NCI-H774 (cell line): ENCODE data around the gene URAD.
A peak's percentile ranks its signal among the peaks of the same experiment; 100 is the strongest.
"Not testable (repeated sequence)": the region's sequence is repeated elsewhere in the genome, so short reads cannot be mapped to it uniquely, and the experiment has no call there.

Experiments used
- DNase-seq: peaks from one replicate; lab custom pipeline; 2025; lab: John Stamatoyannopoulos, UW

Gene URAD

DNA sequence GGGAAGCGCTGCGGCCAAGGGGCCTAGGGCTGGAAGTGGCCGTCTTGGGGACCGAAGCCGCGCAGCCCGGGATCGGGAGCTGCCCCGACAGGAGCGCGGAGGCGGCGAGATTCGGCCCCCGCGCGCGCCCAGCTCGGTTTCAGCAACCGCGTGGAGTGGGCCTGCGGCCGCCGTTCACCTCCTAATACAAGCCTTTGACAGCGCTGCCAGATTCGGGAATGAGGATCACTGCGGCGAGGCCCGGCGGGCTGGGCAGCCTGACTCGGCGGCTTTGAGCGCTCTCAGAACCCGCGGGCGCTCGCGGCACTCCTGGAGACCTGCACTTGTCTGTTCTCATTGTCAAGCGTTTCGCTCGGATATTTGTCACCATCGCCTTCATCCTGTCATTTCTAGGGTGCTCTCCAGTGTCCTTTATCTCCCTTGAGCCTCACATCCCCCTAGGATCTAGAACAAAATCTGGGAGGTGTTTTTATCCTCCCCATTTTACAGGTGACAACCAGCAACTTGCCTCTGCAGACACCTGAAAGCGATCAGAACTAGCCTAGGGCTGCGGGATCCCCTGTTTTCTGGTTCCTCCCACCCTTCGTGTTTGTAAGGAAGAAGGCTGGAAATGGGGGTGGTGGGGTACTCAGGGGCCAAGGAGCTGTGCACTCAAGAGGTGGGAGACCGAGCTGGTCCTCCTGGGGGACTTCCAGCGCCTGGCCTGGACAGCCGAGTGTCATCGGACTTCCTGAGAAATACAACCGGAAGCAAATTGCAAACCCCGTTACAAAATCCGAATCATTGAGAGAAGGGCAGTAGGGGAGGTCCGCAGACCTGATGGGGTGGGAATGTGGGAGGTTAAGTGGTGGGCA lies 17.9 kb downstream of the URAD start:
- DNase-seq, result no peak

DNA sequence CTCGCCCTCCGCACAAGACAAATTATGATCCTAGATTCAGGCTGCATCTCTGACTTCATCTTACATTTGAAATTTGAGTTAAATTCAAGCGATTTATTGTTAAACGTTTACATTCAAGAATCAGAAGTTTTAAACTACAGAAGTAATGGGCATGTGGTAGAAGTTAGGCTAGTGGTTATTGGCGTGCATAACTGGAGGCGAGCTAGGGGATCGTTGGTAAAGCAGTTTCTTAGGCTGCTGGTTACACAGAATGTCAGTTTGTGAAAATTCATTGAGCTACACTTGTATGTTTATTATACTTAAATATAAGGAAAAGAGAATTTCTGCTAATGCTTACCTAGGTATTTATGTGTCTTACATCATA lies 18.6 kb downstream of the URAD start:
- DNase-seq, result no peak

DNA sequence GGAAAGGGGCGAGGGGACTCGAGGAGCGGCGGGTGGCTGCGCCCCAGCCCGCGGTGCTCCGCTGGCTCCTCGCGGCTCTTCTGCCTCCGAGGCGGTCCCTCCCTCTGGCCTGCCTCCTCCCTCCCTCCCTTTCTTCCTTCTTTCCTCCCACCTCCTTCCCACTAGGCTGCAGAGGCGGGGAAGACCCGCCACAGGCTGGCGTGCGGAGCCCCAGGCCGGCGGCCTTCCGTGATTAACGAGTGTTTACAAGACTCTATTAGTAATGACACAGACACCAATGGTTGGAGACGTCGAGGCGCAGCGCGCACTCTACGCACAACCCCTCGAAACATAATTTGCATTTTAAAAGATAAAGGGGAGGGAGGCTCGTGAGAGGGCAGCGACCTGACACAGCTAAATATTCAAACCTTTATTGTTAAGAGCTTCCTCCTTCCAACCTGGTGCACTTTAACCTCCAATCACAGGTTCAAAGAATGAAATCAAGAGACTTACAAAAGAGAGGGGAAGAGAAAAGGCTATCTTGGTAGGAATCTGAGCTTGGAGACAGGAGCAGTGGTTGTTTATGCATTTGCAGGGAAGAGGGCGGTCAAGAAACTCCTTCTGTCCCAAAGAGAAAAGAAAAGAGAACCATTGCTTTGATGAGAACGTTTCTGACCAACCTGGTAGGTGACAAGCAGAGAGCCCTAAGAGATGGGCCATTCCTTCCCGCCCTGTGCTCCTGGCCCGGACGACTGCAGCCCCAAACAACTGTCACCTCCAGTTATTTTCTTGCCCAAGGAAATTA lies 19.2 kb downstream of the URAD start, which contains the start of gene CDX2:
Gene CDX2 (minus strand): TSS at position 234 of the 784 bp plus-strand sequence. CDS start 309 bp downstream, outside the sequence.
- peak; percentile 13 for DNase-seq

DNA sequence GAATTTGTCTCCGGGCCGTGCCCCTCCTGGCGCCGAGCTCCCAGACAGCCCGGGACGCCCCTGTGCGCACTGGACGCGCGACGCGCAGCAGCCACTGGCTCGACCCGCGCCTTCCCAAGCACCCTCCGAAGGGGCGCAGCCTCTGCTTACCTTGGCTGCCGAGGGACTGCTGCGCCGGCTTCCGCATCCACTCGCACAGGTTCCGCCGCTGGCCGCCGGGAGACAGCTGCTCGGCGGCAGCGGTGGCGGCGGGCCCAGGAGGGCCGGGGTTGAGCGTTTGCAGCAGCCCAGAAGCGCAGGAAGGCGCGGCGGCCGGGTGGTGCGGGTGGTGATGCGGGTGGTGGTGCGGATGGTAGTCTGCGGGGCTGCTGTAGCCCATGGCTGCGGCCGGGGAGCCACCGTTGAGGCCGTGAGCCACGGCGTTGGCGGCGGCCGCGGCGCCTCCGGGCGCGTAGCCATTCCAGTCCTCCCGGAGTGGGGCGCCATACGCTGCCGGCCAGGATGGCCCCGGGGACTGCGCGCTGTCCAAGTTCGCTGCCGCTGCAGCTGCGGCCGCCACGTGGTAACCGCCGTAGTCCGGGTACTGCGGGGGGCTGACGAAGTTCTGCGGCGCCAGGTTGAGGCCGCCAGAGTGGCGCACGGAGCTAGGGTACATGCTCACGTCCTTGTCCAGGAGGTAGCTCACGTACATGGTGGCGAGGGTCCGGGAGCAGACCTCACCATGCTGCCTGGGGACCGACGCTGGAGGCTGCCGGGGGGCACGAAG lies 20.0 kb downstream of the URAD start:
- no peak for DNase-seq

DNA sequence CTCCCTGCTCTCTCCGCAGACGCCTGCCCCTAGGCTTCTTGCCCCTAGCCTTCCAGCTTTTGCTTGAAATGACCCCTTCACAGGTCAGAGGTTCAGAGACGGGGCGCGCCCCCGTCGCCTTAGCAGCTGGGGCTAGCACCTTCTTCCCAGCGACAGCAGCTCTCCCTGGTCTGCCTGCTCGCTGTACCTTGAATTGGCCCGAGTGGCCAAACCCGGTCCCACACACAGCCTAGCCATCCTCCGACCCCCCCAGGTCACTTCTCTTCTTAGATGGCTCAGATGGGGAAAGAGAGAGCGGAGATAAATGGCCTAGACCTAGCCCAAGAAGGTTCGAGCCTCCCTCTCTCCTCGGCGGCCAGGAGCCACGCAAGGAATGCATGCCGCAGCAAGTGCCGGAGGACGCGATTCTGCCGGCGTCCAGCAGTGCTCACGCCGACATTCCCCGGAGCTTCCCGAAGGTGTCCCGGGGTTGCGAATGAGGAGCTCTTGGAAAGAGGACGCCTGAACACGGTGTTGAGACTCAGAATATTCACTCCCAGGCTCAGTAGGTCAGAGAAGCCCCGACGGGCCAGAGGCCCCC lies 20.7 kb downstream of the URAD start:
- DNase-seq, result no peak

DNA sequence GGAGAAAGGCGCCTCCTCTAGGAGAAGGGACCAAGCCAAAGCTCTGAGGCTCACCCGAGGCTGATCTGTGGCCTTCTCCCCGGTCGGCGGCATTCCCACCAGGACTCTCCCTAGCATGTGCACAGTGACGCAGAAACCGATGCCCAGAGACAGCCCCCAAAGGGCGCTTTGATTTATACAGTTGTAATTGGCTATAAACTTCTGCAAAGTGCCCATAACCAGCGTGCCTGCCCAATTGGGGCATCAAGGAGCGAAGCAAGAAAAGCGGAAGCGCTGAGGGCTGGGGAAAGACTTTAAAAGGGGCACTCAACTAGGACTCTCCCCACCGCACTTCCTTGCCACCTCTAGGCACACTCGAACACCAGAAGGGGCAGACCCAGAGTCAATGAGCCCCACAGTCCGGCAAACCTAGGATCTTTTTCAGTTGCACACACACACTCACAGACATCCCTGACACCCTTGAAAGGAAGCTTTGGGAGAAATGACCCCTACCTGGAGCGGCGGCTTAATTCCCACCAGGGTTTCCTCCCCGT lies 21.2 kb downstream of the URAD start:
- no peak for DNase-seq

DNA sequence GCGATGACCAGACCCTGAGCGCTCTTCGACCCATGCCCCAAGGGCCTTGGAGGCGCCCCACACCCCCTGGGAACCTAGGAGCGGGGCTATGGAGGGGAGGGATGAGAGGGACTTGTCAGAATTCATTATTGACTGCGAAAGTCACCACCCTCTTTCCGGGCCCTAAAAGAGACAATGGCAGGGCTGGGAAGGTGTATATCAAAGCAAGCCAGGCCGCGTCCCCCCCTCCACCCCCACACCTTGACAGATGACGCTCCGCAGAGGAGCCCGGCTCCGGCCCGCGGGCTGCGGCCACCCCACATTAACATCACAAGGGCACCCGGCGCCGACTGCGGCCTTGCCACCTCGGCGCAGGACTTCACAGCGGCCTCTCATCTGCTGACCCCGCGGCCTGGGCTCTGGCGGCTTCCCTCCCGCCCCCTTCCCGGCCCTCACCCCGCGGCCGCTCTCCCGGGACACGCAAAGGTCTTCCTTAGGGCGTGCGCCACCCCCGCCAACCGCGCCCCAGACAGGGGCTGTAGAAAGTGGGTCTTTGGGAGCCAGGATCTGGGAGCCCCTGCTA lies 21.8 kb downstream of the URAD start:
- no peak for DNase-seq

DNA sequence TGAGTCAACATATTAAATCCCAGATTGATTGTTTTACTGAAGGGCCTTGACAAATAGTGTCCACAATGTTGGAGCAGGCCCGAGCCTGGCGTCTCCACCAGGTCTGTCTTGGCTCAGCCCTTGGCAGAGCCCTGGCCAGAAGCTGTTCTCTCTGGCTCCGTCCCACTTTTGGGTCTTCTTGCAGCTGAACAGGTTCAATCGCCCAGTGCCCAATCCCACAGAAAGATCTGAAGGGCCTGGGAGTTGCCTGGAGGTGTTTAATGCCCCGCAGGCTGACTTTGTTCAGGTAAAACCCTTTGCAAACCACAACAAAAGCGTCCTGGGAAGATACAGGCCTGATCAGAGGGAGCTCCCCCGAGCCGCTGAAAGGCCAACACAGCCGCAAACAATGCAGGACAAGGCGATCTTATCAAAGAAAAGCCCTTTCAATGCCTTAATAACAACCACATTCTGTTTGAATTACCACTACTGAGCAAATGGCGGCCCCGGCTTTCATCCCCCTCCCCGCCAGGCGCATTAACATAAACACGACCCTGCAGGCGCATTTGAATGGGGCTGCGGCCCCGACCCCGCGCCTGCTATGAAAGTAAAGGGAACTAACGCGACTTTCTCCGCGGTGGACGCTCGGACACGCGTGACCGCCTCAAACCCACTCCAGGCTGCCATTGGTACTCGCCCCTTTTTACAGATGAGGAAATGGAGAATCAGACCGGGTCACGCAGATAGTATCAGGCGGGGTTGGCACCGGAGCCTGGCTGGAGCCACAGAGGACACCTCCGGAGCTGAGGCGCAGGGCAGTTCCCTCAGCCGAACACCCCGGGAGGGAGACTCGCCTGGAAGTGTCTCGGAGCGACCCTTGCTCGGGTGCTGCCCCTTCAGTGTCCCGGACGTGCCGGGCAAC lies 22.5 kb downstream of the URAD start:
- no peak for DNase-seq

DNA sequence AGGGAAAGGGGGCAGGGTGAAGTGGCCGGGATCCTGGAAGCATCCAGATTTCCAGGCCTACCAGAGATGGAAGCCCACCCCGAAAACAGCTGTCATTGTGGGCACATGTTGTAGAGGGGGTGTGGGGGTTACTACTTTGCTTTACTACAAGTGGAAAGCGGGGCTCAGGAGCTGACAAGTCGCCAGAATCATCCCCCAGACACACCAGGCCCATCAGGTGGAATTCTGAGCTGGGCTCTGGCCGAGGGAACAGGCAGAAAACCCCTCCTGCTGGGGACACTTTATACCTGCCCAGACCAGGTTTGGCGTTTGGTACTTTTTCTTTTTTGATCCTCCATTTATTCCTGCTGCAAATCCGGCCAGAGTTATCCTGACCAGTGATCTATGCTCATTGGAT lies 23.2 kb downstream of the URAD start:
- DNase-seq, result no peak

DNA sequence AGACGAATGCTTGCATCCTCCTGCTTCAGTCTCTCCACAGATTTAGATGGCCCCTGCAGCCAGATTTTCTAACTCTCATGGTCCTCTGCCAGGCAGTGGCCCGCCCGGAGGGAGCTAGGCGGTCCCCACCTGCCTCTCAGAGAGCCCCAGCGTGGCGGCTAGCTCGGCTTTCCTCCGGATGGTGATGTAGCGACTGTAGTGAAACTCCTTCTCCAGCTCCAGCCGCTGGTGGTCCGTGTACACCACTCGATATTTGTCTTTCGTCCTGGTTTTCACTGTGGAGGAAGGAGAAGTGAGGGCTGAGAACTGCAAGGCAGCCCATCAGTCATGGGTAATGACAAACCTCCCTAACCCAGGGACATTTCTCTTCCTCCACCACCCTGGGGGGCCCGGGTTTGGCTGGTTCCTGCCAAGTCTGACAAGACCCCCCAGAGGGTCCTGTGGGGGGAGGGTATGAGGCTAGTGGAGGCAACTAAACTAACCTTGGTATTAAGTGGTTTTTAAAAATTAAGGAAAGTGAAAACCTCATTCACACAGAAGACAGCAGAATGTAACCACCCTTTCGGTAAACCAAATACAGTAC lies 23.7 kb downstream of the URAD start:
- no peak for DNase-seq

DNA sequence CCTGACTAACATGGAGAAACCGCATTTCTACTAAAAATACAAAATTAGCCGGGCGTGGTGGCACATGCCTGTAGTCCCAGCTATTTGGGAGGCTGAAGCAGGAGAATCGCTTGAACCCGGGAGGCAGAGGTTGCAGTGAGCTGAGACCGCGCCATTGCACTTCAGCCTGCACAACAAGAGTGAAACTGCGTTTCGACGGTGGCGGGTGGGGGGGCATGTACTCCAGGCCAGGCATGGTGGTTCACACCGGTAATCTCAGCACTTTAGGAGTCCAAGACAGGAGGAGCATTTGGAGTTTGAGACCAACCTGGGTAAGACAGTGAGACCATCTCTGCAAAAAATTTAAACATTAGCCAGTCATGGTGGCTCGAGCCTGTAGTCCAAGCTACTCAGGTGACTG lies 24.3 kb downstream of the URAD start:
- DNase-seq, result not testable (repeated sequence)

DNA sequence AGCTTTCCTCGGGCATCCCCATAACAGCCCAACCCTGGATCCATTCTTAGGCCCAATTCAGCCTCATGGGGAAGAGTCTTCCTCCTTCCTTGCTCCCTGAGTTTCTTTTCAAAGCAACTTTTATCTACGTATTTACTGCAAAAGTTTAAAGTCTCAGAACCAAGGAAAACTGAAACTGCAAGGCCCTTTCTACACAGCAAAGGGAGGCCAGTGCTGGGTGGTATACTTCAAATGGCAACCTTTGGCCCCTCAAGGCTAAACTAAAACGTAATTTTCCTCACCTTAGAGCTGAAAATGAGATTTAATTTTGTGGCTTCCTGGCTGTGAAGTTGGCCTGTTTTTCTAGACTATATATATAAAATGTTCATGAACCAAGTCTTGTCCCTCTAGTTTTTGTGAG lies 25.0 kb downstream of the URAD start:
- no peak for DNase-seq

DNA sequence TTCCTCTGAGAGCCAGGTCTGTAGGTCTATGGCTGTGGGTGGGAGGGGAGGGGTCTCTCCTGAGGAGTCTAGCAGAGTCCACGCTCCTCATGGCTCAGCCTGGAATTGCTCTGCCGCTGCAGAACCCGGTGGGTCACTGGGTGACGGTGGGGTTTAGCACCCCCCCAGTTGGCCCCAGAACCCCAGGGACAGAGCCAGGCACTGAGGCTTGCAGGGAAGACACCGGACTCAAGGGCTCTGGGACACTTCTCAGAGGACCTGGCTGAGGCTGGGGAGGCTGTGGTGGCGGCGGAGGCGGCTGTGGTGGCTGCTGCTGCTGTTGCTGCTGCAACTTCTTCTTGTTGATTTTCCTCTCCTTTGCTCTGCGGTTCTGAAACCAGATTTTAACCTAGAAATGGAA lies 25.5 kb downstream of the URAD start:
- no peak for DNase-seq

DNA sequence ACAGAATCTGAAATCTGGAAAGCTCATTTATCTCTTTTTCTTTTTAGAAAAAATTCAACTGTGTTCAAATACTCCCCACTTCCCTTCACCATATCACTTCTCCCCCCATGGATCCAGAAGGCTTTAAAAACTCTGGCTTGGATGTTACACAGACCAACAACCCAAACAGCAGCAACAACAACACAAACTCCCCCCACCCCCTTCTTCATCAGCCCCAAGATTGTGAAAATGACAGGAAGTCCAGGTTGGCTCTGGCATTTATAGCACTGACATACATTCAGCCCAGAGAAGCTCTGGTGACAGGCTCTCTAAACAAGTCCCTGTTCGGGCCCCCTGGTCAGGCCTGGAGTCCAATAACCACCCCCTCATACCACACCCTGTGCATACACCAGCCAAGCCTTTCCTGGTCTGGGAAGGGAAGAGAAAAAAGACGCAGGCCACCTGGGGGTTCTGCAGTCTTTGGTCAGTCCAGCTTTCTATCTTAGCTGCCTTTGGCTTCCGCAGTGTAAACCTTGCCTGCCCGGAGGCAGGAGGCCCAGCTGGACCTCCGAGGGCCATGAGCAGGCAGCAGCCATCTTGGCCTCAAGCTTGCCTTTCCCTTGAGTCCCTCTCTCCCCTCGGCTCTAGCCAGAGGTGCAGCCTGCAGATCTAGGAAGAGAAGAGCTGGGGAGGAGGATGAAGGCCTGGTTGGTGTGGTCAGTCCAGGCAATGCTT lies 26.2 kb downstream of the URAD start:
- DNase-seq, result no peak

DNA sequence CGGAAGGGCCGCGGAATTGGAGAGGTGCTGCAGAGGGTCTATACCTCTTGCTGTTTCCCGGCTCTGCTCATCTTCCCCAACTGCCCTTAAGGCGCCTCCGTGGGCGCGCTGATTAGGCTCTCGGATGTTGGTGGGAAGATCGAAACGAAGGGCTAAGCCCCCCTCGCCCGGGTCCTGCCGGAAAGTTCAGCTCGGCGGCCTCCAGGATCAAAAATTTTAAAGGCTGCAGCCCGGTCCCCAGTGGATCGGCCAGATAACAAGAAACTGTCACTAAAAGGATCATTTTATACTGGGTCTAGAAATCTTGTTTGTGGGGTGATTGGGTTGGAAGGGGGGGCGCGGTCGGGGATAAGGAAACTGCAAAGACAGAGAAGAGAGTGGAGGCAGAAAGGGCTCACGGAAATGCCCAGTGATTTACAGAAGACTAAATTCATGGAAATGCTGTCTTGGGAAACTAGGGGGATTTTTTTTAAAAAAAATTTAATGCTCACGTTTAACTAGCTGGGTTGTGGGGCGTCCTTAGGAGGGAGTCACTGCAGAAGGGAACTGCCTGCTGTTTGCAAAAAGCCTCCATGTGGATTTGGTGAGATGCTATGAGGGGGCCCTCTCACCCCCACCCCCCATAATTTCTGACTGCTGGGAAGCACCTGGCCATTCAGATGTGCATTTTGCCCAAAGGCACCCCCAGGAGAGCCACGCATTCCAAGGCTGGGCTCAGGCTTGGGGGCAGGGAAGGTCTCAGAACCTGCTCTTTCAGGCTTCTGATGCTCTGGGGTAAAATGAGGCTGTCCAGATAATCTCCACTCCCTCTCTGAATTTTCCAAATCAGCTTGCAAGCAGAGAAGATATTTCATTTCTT lies 27.0 kb downstream of the URAD start:
- no peak for DNase-seq

DNA sequence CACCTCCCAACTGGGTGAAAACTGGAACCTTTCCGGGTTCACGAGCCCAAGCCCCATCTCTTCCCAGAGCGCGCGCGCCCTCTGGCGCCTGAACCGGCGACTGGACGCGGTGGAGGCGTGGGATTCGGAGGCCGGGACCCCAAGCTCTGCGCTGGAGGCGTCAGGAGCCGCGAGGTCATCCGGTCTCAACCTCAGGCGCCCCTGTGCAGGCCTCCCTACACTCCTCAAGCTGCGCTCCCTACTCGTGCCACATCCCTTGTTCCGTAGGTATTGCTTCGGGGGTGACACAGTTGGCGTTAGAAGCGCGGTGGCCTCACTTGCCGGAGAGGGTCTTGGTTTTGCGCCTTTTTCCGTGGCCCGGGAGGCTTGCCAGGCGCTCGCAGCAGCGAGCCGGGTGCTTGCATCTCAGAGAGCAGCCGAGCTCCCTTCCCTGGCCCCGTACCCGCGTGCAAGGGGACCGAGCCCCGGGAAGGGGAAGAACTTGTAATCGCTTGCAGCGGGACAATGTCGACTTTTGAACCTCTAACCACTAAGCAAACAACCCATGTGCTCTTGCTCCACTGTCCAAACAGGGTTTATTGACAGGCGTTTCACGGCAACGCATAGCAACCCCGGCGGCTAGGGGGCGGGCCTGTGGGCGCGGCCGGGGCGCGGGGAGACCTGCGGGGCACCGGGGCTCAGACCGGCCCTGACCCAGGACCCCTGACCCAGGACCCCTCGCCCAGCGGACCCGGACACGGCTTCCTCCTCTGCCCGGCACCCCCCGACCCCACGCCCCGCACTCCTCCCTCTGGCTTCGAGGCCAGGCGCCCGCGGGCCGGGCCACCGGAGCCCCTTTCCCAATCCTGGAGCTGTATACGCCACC lies 27.9 kb downstream of the URAD start:
- peak; percentile 51 for DNase-seq

DNA sequence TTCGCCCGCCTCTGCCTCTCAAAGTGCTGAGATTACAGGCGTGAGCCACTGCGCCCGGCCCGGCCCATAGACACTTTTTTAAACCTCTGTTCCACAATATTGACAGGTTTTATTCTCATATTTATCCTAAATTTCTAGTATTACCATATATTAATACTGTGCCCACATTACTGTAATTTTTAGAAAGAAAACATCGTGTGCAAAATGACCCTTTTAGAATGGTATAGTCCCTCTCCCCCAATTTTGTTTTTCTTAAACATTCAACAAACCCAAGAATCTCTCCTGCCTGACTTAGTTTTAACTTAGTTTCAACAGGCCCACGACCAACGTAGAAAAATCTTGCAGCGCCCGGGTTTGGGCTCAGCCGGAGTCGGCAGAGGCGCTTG lies 28.5 kb downstream of the URAD start:
- no peak for DNase-seq
